ENCODE measurements around the gene MEDAG.

GRCh38 chr13:30900952-30901749 lies 4.9 kb upstream of the MEDAG start:
- TF ChIP-seq CTCF (conservative IDR thresholded peaks at IDR 0.05; ENCODE audit: low read length) (no peak), EZH2phosphoT487 (IDR thresholded peaks at IDR 0.05; ENCODE audit: borderline replicate concordance, low read depth, low read length) (no peak)
